ENCODE measurements around the gene OR5D14.

The OR5D14 gene

GRCh38 chr11:55795256-55795655, at the start of gene OR5D14:
OR5D14 (plus strand) TSS chr11:55795556; CDS start chr11:55795556, 0 bp downstream.
- no peaks in the 10 kb centered on the region for H3K27me3 Mint-ChIP-seq
- H3K4me3 Mint-ChIP-seq: no peak within 1 kb of the TSS
- DNase-seq (no peak), ATAC-seq (no peak)
- no peaks in the 10 kb centered on the region for H3K4me1 Mint-ChIP-seq
- H3K9me3 Mint-ChIP-seq: peaks cover 17 to 20% of the 10 kb centered on the region in 2 donors
- H3K27ac Mint-ChIP-seq: no peak within 1 kb of the TSS

- Mint-ChIP-seq H3K27ac (peak within 1 kb of the TSS in 1 of 2 donors; percentile 13), H3K9me3 (peaks cover 11% of the 10 kb centered on the region in 2 donors), H3K4me1 (no peaks in the 10 kb centered on the region), H3K4me3 (no peak within 1 kb of the TSS), H3K27me3 (no peaks in the 10 kb centered on the region)
- ATAC-seq (no peak), DNase-seq (no peak)
These were observed 22.2 kb upstream of the OR5D14 start, which contains the start of gene OR5D13 for GRCh38 chr11:55773138-55773537. OR5D13 (plus strand) TSS chr11:55773438; CDS start chr11:55773438, 0 bp downstream.

- no peak for ATAC-seq
- H3K27ac Mint-ChIP-seq: no peak overlapping the region
- H3K4me3 Mint-ChIP-seq: no peak overlapping the region
- no peak for DNase-seq
- no peaks in the 10 kb centered on the region for H3K27me3 Mint-ChIP-seq
- no peaks in the 10 kb centered on the region for H3K4me1 Mint-ChIP-seq
- peaks cover 20 to 25% of the 10 kb centered on the region in 2 donors for H3K9me3 Mint-ChIP-seq
These were observed 3.8 kb upstream of the OR5D14 start for GRCh38 chr11:55791606-55792005.

- no peak overlapping the region for H3K4me3 Mint-ChIP-seq
- no peak for ATAC-seq
- H3K27me3 Mint-ChIP-seq: no peaks in the 10 kb centered on the region
- H3K9me3 Mint-ChIP-seq: peaks cover 12 to 13% of the 10 kb centered on the region in 2 donors
- H3K4me1 Mint-ChIP-seq: no peaks in the 10 kb centered on the region
- DNase-seq: no peak
- no peak overlapping the region for H3K27ac Mint-ChIP-seq
These were observed 2.0 kb upstream of the OR5D14 start for GRCh38 chr11:55793321-55793720.

- DNase-seq: no peak
- ATAC-seq: no peak
- H3K4me1 Mint-ChIP-seq: no peaks in the 10 kb centered on the region
- H3K27me3 Mint-ChIP-seq: no peaks in the 10 kb centered on the region
- H3K9me3 Mint-ChIP-seq: peaks cover 32 to 35% of the 10 kb centered on the region in 2 donors
- H3K4me3 Mint-ChIP-seq: no peak overlapping the region
- H3K27ac Mint-ChIP-seq: no peak overlapping the region
These were observed 10.9 kb downstream of the OR5D14 start for GRCh38 chr11:55806248-55806647.

GRCh38 chr11:55811067-55811466, 15.7 kb downstream of the OR5D14 start, which contains the start of gene OR5L1:
OR5L1 (plus strand) TSS chr11:55811367; CDS start chr11:55811467, 100 bp downstream.
- Mint-ChIP-seq H3K9me3 (peaks cover 17 to 35% of the 10 kb centered on the region in 2 donors), H3K27me3 (no peaks in the 10 kb centered on the region), H3K27ac (no peak within 1 kb of the TSS), H3K4me1 (no peaks in the 10 kb centered on the region), H3K4me3 (no peak within 1 kb of the TSS)
- ATAC-seq (no peak), DNase-seq (no peak)

- Mint-ChIP-seq H3K9me3 (peaks cover 9 to 31% of the 10 kb centered on the region in 2 donors), H3K27me3 (no peaks in the 10 kb centered on the region), H3K4me1 (no peaks in the 10 kb centered on the region), H3K4me3 (no peak within 1 kb of the TSS), H3K27ac (no peak within 1 kb of the TSS)
- ATAC-seq (no peak), DNase-seq (no peak)
These were observed 24.0 kb downstream of the OR5D14 start, which contains the start of gene OR5D18 for GRCh38 chr11:55819330-55819729. OR5D18 (plus strand) TSS chr11:55819630; CDS start chr11:55819630, 0 bp downstream.

- no peak within 1 kb of the TSS for H3K27ac Mint-ChIP-seq
- ATAC-seq (no peak), DNase-seq (no peak)
- H3K4me3 Mint-ChIP-seq: no peak within 1 kb of the TSS
- H3K27me3 Mint-ChIP-seq: no peaks in the 10 kb centered on the region
- no peaks in the 10 kb centered on the region for H3K4me1 Mint-ChIP-seq
- peaks cover 9 to 25% of the 10 kb centered on the region in 2 donors for H3K9me3 Mint-ChIP-seq
These were observed 31.6 kb downstream of the OR5D14 start, which contains the start of gene OR5L2 for GRCh38 chr11:55826919-55827318. OR5L2 (plus strand) TSS chr11:55827219; CDS start chr11:55827219, 0 bp downstream.

- no peak within 1 kb of the TSS for H3K4me3 Mint-ChIP-seq
- DNase-seq (no peak), ATAC-seq (no peak)
- H3K27me3 Mint-ChIP-seq: no peaks in the 10 kb centered on the region
- peaks cover 9 to 21% of the 10 kb centered on the region in 2 donors for H3K9me3 Mint-ChIP-seq
- H3K27ac Mint-ChIP-seq: no peak within 1 kb of the TSS
- no peaks in the 10 kb centered on the region for H3K4me1 Mint-ChIP-seq
These were observed 43.1 kb downstream of the OR5D14 start, which contains the start of gene OR5D16 for GRCh38 chr11:55838452-55838851. OR5D16 (plus strand) TSS chr11:55838752; CDS start chr11:55838752, 0 bp downstream.

Data from stimulated activated naive CD8-positive, alpha-beta T cell treated with anti-CD3 and anti-CD28 coated beads, Interleukin-15, amount 100 ng/mL, for 72 hours (primary cell).